Esophagus squamous epithelium (tissue), 5 donors: ENCODE data around the gene FRMD4A. TPM values are rescaled to one million over a fixed set of nuclear protein-coding genes. Genes with fewer than 3 reads are reported as not detected.

ENCODE experiments used
- DNase-seq: peaks from one replicate; lab custom pipeline; 2025; lab: John Stamatoyannopoulos, UW
- H3K27ac ChIP-seq, 4 donors: fragments of 200-600 bp; sonication (generic); one replicate each; pipeline ENCODE4 v1.5.1; 2016 to 2019; ENCODE audit warnings: mild to moderate bottlenecking in 1 of 4
- H3K27me3 ChIP-seq, 4 donors: fragments of 200-600 bp; sonication (generic); 1 replicate in 3 of 4; 2 replicates in 1 of 4; pipeline versions ENCODE4 v1.5.1 to v1.6.0; 2017 to 2021; ENCODE audit warnings: antibody characterized with exemption in 1 of 4
- H3K36me3 ChIP-seq, 3 donors: fragments of 200-600 bp; sonication (generic); one replicate each; pipeline ENCODE4 v1.5.1; 2016 to 2019
- H3K4me1 ChIP-seq, 3 donors: fragments of 200-600 bp; sonication (generic); one replicate each; pipeline ENCODE4 v1.5.1; 2017 to 2019
- H3K4me3 ChIP-seq, 4 donors: fragments of 200-600 bp; sonication (generic); 1 replicate in 3 of 4; 2 replicates in 1 of 4; pipeline ENCODE4 v1.5.1; 2016 to 2019; ENCODE audit warnings: mild to moderate bottlenecking in 2 of 4, moderate library complexity in 1 of 4
- H3K9me3 ChIP-seq, 3 donors: fragments of 200-600 bp; sonication (generic); one replicate each; pipeline ENCODE4 v1.5.1; 2016 to 2019
- POLR2A ChIP-seq, 4 donors: fragments of 450-650 bp; IDR thresholded peaks; one replicate each; pipeline ENCODE4 v1.6.1; 2017; ENCODE audit warnings: antibody characterized with exemption in 4 of 4, mild to moderate bottlenecking in 4 of 4, moderate library complexity in 3 of 4
- WGBS, 2 donors: methylation state at CpG; one replicate each; pipeline ENCODE4 v1.1.5; 2018; 5-methylcytosine and 5-hydroxymethylcytosine counted together
- intact Hi-C: fragments of 100-400 bp; cut with DNase I; formaldehyde crosslinking; loops from one replicate; pipeline ENCODE4 v1.15.0; 2022
- total RNA-seq, 4 donors: library from RNA; depleted of rRNA; stranded (reverse); fragments of >200 nt; gene quantifications; one replicate each; pipeline ENCODE4 v1.1.0, GENCODE V29; 2016
- TF ChIP-seq, protein P1 (sequence below), 6 experiments: fragments of 450-650 bp in 4 of 6; fragments of 200-600 bp in 2 of 6; sonication (generic) in 2 of 6; IDR thresholded peaks; one replicate each; pipeline ENCODE4 v1.5.1; 2016 to 2019; ENCODE audit warnings: antibody characterized with exemption in 6 of 6, mild to moderate bottlenecking in 4 of 6, moderate library complexity in 4 of 6
- donor health status: DM: yes; HTN: yes; CAD: no.

The FRMD4A gene
- total RNA-seq, 4 donors from 2014 or later = 7.3 to 15.3 (median 8.6) TPM

DNA sequence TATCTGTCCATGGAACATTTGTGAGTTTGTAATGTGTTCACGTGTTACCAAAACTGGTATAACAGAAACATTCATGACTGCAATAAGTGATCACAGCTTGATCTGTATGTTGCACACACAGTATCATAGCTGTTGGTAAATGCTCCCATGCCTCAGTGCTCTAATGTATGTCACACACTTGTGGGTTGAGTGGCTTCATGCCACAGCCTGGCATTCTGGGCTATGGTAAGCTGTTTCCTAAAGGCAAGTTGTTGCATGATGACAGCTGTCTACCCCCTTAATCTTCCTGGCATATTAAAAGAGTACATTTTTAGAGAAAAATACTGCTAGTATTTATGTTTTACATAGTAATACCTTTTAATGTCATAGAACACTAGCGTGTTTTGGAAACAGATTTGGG lies 708.8 kb downstream of the FRMD4A start:
- no peak for TF ChIP-seq POLR2A (IDR thresholded peaks at IDR 0.05)
- TF ChIP-seq, protein P1, sequence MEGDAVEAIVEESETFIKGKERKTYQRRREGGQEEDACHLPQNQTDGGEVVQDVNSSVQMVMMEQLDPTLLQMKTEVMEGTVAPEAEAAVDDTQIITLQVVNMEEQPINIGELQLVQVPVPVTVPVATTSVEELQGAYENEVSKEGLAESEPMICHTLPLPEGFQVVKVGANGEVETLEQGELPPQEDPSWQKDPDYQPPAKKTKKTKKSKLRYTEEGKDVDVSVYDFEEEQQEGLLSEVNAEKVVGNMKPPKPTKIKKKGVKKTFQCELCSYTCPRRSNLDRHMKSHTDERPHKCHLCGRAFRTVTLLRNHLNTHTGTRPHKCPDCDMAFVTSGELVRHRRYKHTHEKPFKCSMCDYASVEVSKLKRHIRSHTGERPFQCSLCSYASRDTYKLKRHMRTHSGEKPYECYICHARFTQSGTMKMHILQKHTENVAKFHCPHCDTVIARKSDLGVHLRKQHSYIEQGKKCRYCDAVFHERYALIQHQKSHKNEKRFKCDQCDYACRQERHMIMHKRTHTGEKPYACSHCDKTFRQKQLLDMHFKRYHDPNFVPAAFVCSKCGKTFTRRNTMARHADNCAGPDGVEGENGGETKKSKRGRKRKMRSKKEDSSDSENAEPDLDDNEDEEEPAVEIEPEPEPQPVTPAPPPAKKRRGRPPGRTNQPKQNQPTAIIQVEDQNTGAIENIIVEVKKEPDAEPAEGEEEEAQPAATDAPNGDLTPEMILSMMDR (IDR thresholded peaks at IDR 0.05) = no peak
- Histone ChIP-seq H3K4me1 (no peaks in the 10 kb centered on the region), H3K9me3 (no peaks in the 10 kb centered on the region), H3K4me3 (no peak overlapping the region), H3K27me3 (no peaks in the 10 kb centered on the region), H3K27ac (no peak overlapping the region), H3K36me3 (peaks cover 0 to 90% (median 0%) of the 10 kb centered on the region in 3 donors)
- 75 to 95% methylated on average over 2 of the region's 2 CpGs for WGBS, 2 donors
- no peak for DNase-seq
- intact Hi-C loops = no loop called here

DNA sequence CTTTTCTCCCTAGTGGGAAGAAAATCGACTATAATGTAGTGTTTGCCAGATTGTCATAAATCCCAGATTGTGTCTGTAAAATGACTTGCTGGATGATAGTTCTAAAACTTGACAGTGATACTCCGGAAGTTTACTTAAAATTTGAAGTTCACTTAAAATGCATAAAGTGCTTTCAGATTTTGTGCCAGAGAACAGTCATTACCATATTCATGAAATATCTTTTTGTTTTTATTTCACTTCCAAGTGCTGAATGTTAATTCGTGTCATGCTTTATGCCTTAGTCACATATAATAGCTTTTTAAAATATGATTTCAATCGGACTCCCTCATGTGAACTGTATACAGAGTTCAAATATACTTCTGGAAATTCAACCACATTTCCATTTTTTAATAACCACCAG lies 713.6 kb downstream of the FRMD4A start:
- intact Hi-C loops = no loop called here
- H3K4me3 ChIP-seq = no peak overlapping the region

DNA sequence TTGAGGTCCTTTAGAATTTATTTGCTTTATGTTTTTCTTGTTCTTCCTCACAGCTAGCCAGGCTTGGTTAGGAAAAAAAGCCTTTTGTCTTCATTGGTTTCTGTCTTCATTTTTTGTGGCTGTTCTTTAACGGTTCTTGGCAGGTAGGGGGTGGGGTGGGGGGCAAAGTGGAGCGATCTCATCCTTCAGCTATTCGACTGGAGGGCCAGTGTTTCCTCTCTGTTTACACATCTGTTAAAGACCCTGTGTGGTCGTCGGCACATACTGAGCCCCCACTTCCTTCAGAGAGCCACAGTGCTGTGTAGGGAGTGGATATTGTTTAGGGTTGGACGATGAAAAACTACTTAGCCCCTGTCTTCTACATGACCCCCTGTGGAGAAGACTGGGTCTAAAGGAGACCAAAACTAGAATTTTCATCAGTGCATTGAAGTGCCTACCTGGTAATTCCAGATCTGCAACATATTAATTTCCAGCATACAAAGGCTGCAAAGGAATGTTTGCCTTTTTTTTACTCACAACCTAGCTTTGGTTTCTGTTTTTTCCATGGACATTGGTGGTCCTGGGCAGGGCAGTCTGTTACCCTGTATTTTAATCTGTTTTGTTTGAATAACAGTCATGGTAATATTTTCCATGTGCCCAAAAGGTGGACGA lies 714.9 kb downstream of the FRMD4A start:
- 60 to 84% methylated on average over 7 of the region's 7 CpGs for WGBS, 2 donors
- Histone ChIP-seq H3K4me3 (no peak overlapping the region), H3K27me3 (no peaks in the 10 kb centered on the region), H3K9me3 (no peaks in the 10 kb centered on the region), H3K4me1 (peaks cover 0 to 10% (median 0%) of the 10 kb centered on the region in 3 donors), H3K36me3 (peaks cover 0 to 96% (median 0%) of the 10 kb centered on the region in 3 donors), H3K27ac (peak overlapping the region in 1 of 4 donors; percentile 43)
- TF ChIP-seq, protein P1 (IDR thresholded peaks at IDR 0.05) = no peak
- TF ChIP-seq POLR2A (IDR thresholded peaks at IDR 0.05) = no peak
- intact Hi-C loops = no loop called here
- no peak for DNase-seq

More for the DNA sequence above, 713.6 kb downstream of the FRMD4A start:
- no peaks in the 10 kb centered on the region for H3K27me3 ChIP-seq
- H3K27ac ChIP-seq = no peak overlapping the region
- TF ChIP-seq, protein P1 (IDR thresholded peaks at IDR 0.05) = no peak
- peaks cover 0 to 10% (median 0%) of the 10 kb centered on the region in 3 donors for H3K4me1 ChIP-seq
- H3K9me3 ChIP-seq = no peaks in the 10 kb centered on the region
- peaks cover 0 to 96% (median 0%) of the 10 kb centered on the region in 3 donors for H3K36me3 ChIP-seq
- no peak for DNase-seq
- 63 to 67% methylated on average over 4 of the region's 4 CpGs for WGBS, 2 donors

DNA sequence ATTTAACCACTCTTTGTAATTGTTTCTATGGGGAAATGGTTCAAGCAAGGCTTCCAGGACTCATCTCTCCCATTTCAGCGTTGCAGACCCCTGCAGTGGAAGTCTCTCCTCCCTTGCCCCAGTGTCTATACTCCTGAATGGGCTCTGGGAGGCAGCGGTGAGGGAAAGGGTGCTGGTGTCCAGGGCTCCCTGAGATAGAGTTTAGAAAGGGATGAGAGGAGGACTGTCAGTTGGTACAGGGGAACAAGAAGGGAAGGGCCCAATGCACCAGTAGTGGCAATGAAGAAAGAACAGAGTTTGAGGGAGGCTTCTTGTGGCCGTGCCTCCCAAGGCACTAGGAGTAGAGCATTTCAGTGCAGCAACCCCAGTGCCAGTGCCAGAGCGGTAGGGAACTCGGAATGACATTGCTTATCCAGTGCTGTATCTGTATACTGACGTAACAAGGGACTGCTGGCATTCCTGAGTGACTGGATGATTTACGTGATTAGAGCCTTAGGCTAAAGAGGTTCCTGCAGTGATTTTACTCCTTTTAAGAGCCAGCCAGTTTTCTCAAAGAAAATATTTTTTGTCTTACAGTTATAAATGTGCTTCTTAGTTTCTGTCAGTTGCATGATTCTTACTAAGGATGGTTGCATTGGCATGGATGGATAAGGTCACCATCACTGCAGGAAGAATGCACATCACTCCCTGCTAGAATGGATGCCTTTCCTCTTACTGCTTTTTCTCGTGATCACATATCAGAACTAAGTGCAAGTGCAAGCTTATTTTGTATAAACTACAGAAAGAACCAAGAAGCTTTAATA lies 716.0 kb downstream of the FRMD4A start:
- H3K4me3 ChIP-seq = no peak overlapping the region
- DNase-seq = no peak
- no peak for TF ChIP-seq POLR2A (IDR thresholded peaks at IDR 0.05)
- TF ChIP-seq, protein P1 (IDR thresholded peaks at IDR 0.05) = no peak
- H3K36me3 ChIP-seq = peaks cover 0 to 96% (median 7%) of the 10 kb centered on the region in 3 donors
- intact Hi-C loops = no loop called here
- peak overlapping the region in 1 of 4 donors; percentile 43 for H3K27ac ChIP-seq
- no peaks in the 10 kb centered on the region for H3K9me3 ChIP-seq
- H3K4me1 ChIP-seq = peaks cover 0 to 10% (median 0%) of the 10 kb centered on the region in 3 donors
- 34 to 64% methylated on average over 7 to 8 of the region's 8 CpGs for WGBS, 2 donors
- H3K27me3 ChIP-seq = no peaks in the 10 kb centered on the region

DNA sequence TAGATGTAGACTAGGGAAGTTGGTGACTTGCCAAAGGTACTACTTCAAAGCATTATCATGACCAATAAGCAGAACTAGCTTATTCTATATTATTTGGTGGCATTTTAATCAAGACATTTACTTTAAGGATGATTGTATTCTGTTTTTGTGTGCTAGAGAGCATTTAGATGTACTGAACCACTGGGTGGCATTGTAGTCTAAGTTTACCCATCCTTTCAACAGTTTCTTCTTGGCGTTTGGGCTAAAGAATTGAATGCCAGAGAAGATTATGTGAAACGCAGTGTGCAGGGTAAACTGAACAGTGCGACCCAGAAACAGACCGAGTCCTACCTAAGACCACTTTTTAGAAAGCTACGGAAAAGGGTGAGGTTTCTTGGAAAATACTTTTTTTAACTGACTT lies 717.2 kb downstream of the FRMD4A start:
- Histone ChIP-seq H3K4me1 (peaks cover 0 to 12% (median 0%) of the 10 kb centered on the region in 3 donors), H3K36me3 (peaks cover 0 to 97% (median 7%) of the 10 kb centered on the region in 3 donors), H3K27me3 (no peaks in the 10 kb centered on the region), H3K27ac (no peak overlapping the region), H3K9me3 (no peaks in the 10 kb centered on the region), H3K4me3 (no peak overlapping the region)
- intact Hi-C loops = no loop called here
- 40 to 49% methylated on average over 5 of the region's 5 CpGs for WGBS, 2 donors
- no peak for TF ChIP-seq POLR2A (IDR thresholded peaks at IDR 0.05)
- TF ChIP-seq, protein P1 (IDR thresholded peaks at IDR 0.05) = peak in 5 of 6 experiments; percentile 12 to 44 (median 26)
- no peak for DNase-seq
